Fibroblast of skin of right biceps (primary cell): ENCODE results near the gene BUB3.

Source experiments
- DNase-seq: peaks from one replicate; pipeline ENCODE4 v3.0.0-alpha.2; 2013

The BUB3 gene

DNA sequence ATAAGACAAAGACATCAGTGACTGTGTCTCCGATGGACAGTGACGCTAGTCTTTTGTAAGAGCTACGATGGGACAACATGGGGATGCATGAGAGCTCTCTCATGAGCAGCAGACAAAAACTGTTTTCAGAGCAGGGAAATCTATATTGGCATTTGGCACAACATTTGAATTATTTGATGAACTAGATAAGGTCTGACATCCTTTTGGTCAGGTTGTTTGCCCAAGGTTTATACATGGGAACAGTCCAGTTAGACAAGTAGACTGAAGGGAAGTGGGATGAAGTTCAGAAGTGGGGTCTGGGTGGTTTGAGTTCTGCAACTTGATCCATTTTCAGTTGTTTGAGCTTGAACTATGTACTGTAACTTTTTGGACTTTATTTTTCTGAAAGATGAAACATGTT, 50.8 kb downstream of the BUB3 start:
- DNase-seq: no peak

GRCh38 chr10:123212063-123212462, 57.9 kb downstream of the BUB3 start:
- DNase-seq: no peak

DNA sequence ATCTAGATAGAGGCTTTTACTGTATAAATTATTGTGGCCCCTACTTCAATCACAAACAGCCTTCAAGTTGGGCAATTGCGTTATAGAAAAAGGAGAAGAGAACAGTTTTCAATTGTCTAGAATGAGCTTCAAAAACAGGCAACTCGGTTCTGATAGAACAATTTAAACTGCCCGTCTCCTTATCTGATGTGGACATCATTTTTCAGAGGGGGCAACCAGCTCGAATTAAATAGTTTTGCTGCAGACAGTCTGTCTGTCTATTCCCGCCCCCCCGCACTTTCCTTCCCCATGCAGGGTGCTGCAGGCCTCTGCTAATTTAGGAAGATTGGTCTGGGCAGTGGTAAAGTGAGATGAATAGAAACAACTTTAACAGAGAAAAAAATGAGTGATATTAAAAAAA, 58.4 kb downstream of the BUB3 start:
- no peak for DNase-seq

GRCh38 chr10:123213192-123213591, 59.0 kb downstream of the BUB3 start:
- no peak for DNase-seq
